Liver (tissue), 9 donors: ENCODE measurements around the gene COL12A1. TPM values are rescaled to one million over a fixed set of nuclear protein-coding genes. Genes with fewer than 3 reads are reported as not detected.

ENCODE experiments used
- DNase-seq: peaks from one replicate; pipeline ENCODE4 v3.0.0-alpha.2; 2017; ENCODE audit warnings: low spot score
- H3K27ac ChIP-seq, 2 donors: one replicate each; pipeline ENCODE4 v1.7.0; 2013; ENCODE audit warnings: inconsistent platforms in 2 of 2, low read length in 2 of 2, control low read depth in 1 of 2, low read depth in 1 of 2, mild to moderate bottlenecking in 1 of 2
- H3K27me3 ChIP-seq, 4 donors: one replicate each; pipeline versions ENCODE4 v1.6.1 to v1.7.0; 2013; ENCODE audit warnings: low read length in 3 of 4, inconsistent platforms in 1 of 4, mild to moderate bottlenecking in 1 of 4, moderate library complexity in 1 of 4; ENCODE audit not compliant: control insufficient read depth in 4 of 4, insufficient read depth in 4 of 4
- H3K36me3 ChIP-seq, 4 donors: one replicate each; pipeline versions ENCODE4 v1.6.1 to v1.7.0; 2013; ENCODE audit warnings: low read length in 3 of 4, mild to moderate bottlenecking in 3 of 4, low read depth in 1 of 4, moderate library complexity in 1 of 4; ENCODE audit not compliant: control insufficient read depth in 4 of 4, insufficient read depth in 3 of 4
- H3K4me1 ChIP-seq, 4 donors: one replicate each; pipeline versions ENCODE4 v1.6.1 to v1.7.0; 2013; ENCODE audit warnings: low read length in 3 of 4, mild to moderate bottlenecking in 3 of 4, moderate library complexity in 1 of 4; ENCODE audit not compliant: control insufficient read depth in 4 of 4, insufficient read depth in 4 of 4
- H3K4me3 ChIP-seq, 3 donors: one replicate each; pipeline versions ENCODE4 v1.6.1 to v1.7.0; 2013; ENCODE audit warnings: low read length in 3 of 3, control low read depth in 1 of 3, low read depth in 1 of 3, mild to moderate bottlenecking in 1 of 3
- H3K9ac ChIP-seq, 2 donors: one replicate each; pipeline ENCODE4 v1.7.0; 2013; ENCODE audit warnings: low read length in 2 of 2, mild to moderate bottlenecking in 2 of 2, moderate library complexity in 2 of 2, control low read depth in 1 of 2, low read depth in 1 of 2
- H3K9me3 ChIP-seq, 4 donors: one replicate each; pipeline versions ENCODE4 v1.6.1 to v1.7.0; 2013; ENCODE audit warnings: low read length in 3 of 4; ENCODE audit not compliant: control insufficient read depth in 4 of 4
- ATF3 ChIP-seq: IDR thresholded peaks from 2 replicates; pipeline ENCODE4 v1.6.1; 2016; ENCODE audit warnings: antibody characterized with exemption
- EGR1 ChIP-seq, 2 donors: IDR thresholded peaks; 2 replicates each; pipeline ENCODE4 v1.6.1; 2016 to 2018; ENCODE audit warnings: antibody characterized with exemption in 2 of 2, low read depth in 2 of 2
- FOXA1 ChIP-seq: IDR thresholded peaks from 2 replicates; pipeline ENCODE4 v1.6.1; 2016; ENCODE audit warnings: antibody characterized with exemption
- FOXA2 ChIP-seq: IDR thresholded peaks from 2 replicates; pipeline ENCODE4 v1.6.1; 2016; ENCODE audit warnings: antibody characterized with exemption
- GABPA ChIP-seq, 2 donors: IDR thresholded peaks in 1 of 2; conservative IDR thresholded peaks in 1 of 2; 2 replicates each; pipeline ENCODE4 v1.6.1; 2016; ENCODE audit warnings: antibody characterized with exemption in 2 of 2, mild to moderate bottlenecking in 1 of 2, moderate library complexity in 1 of 2
- HNF4A ChIP-seq, 2 donors: conservative IDR thresholded peaks; 2 replicates each; pipeline ENCODE4 v1.6.1; 2016; ENCODE audit warnings: antibody characterized with exemption in 2 of 2, mild to moderate bottlenecking in 2 of 2
- HNF4G ChIP-seq: IDR thresholded peaks from 2 replicates; pipeline ENCODE4 v1.6.1; 2016; ENCODE audit warnings: antibody characterized with exemption
- JUND ChIP-seq, 2 donors: IDR thresholded peaks; 2 replicates each; pipeline ENCODE4 v1.6.1; 2016; ENCODE audit warnings: antibody characterized with exemption in 2 of 2
- MAX ChIP-seq: IDR thresholded peaks from 2 replicates; pipeline ENCODE4 v1.6.1; 2016; ENCODE audit warnings: antibody characterized with exemption
- NR2F2 ChIP-seq: IDR thresholded peaks from 2 replicates; pipeline ENCODE4 v1.6.1; 2016; ENCODE audit warnings: antibody characterized with exemption
- RAD21 ChIP-seq, 2 donors: IDR thresholded peaks; 2 replicates each; pipeline ENCODE4 v1.6.1; 2016; ENCODE audit warnings: antibody characterized with exemption in 2 of 2, mild to moderate bottlenecking in 2 of 2
- REST ChIP-seq: IDR thresholded peaks from 2 replicates; pipeline ENCODE4 v1.6.1; 2016; ENCODE audit warnings: antibody characterized with exemption, mild to moderate bottlenecking
- SP1 ChIP-seq: IDR thresholded peaks from 2 replicates; pipeline ENCODE4 v1.6.1; 2018; ENCODE audit warnings: antibody characterized with exemption, mild to moderate bottlenecking
- TAF1 ChIP-seq: conservative IDR thresholded peaks from 2 replicates; pipeline ENCODE4 v1.6.1; 2016; ENCODE audit warnings: antibody characterized with exemption, mild to moderate bottlenecking
- YY1 ChIP-seq: IDR thresholded peaks from 2 replicates; pipeline ENCODE4 v1.6.1; 2016; ENCODE audit warnings: antibody characterized with exemption, mild to moderate bottlenecking
- ZBTB33 ChIP-seq: IDR thresholded peaks from 2 replicates; pipeline ENCODE4 v1.6.1; 2016; ENCODE audit warnings: antibody characterized with exemption
- WGBS: extraction: QIAGEN DNeasy Blood & Tissue Kit; methylation state at CpG from one replicate; pipeline ENCODE4 v1.1.7; 2013; 5-methylcytosine and 5-hydroxymethylcytosine counted together
- polyA plus RNA-seq, 2 donors: library from polyadenylated mRNA; stranded (reverse) in 1 of 2; unstranded in 1 of 2; fragments of 200-250 nt in 1 of 2; fragments of >200 nt in 1 of 2; fragmentation: Nextera tagmentation in 1 of 2; extraction: Ambion mirVana in 1 of 2; gene quantifications; one replicate each; pipeline versions ENCODE4 v1.2.1 to v1.2.3, GENCODE V29; 2013 to 2015
- total RNA-seq, 2 donors: library from RNA; depleted of rRNA; stranded (reverse); fragments of >200 nt; gene quantifications; one replicate each; pipeline ENCODE4 v1.2.3, GENCODE V29; 2014
- donor health status: healthy.
- donor health status: healthy.
- donor health status: healthy.
- donor health status: healthy.
- donor health status: healthy.

COL12A1 gene
- total and polyA plus RNA-seq, 4 donors = 0.15 to 5.1 (median 1.8) TPM

- no peak for TF ChIP-seq MAX
- TF ChIP-seq GABPA (IDR thresholded peaks at IDR 0.05 in 1 of 2, conservative IDR thresholded peaks at IDR 0.05 in 1 of 2) = no peak
Measured at GRCh38 chr6:75118925-75119515, 86.8 kb downstream of the COL12A1 start (continued).

- TF ChIP-seq EGR1 (IDR thresholded peaks at IDR 0.05; ENCODE audit: low read depth in 2 of 2) (no peak), HNF4A (conservative IDR thresholded peaks at IDR 0.05) (no peak), GABPA (IDR thresholded peaks at IDR 0.05 in 1 of 2, conservative IDR thresholded peaks at IDR 0.05 in 1 of 2) (no peak), NR2F2 (no peak), ZBTB33 (no peak), YY1 (no peak), ATF3 (no peak), RAD21 (IDR thresholded peaks at IDR 0.05) (no peak), REST (no peak)
- Histone ChIP-seq H3K9ac (no peak overlapping the region), H3K4me3 (no peak overlapping the region), H3K27ac (no peak overlapping the region), H3K36me3 (no peaks in the 10 kb centered on the region), H3K27me3 (no peaks in the 10 kb centered on the region), H3K4me1 (peaks cover 0 to 14% (median 4%) of the 10 kb centered on the region in 4 donors), H3K9me3 (no peaks in the 10 kb centered on the region)
- WGBS = 92% methylated on average over 2 of the region's 2 CpGs
- no peak for DNase-seq
Measured at GRCh38 chr6:75117701-75118100, 88.2 kb downstream of the COL12A1 start.

GRCh38 chr6:75116946-75117345, 88.9 kb downstream of the COL12A1 start:
- no peak for DNase-seq
- 77% methylated on average over 3 of the region's 3 CpGs for WGBS
- no peaks in the 10 kb centered on the region for H3K27me3 ChIP-seq
- H3K4me3 ChIP-seq = no peak overlapping the region
- H3K4me1 ChIP-seq = peaks cover 0 to 14% (median 4%) of the 10 kb centered on the region in 4 donors
- H3K9ac ChIP-seq = no peak overlapping the region
- H3K36me3 ChIP-seq = no peaks in the 10 kb centered on the region
- H3K9me3 ChIP-seq = no peaks in the 10 kb centered on the region
- H3K27ac ChIP-seq = no peak overlapping the region
- TF ChIP-seq JUND (IDR thresholded peaks at IDR 0.05) (no peak), GABPA (IDR thresholded peaks at IDR 0.05 in 1 of 2, conservative IDR thresholded peaks at IDR 0.05 in 1 of 2) (no peak), ZBTB33 (no peak), FOXA2 (no peak), EGR1 (IDR thresholded peaks at IDR 0.05; ENCODE audit: low read depth in 2 of 2) (no peak), REST (no peak), MAX (no peak), SP1 (no peak), NR2F2 (no peak), YY1 (no peak), HNF4G (no peak), TAF1 (no peak), FOXA1 (no peak)
